Ishikawa (cell line): ENCODE results near the gene KCNK3.

ENCODE experiments used
- CEBPB ChIP-seq: IDR thresholded peaks from 2 replicates; pipeline ENCODE4 v1.6.1; 2012
- CREB1 ChIP-seq: IDR thresholded peaks from 2 replicates; pipeline ENCODE4 v1.6.1; 2012; ENCODE audit warnings: low read depth
- EGR1 ChIP-seq: IDR thresholded peaks from 2 replicates; pipeline ENCODE4 v1.6.1; 2012
- EP300 ChIP-seq: IDR thresholded peaks from 2 replicates; pipeline ENCODE4 v1.6.1; 2012; ENCODE audit warnings: borderline replicate concordance
- MAX ChIP-seq: IDR thresholded peaks from 2 replicates; pipeline ENCODE4 v1.6.1; 2012
- NFIC ChIP-seq: IDR thresholded peaks from 2 replicates; pipeline ENCODE4 v1.6.1; 2012
- RAD21 ChIP-seq: IDR thresholded peaks from 2 replicates; pipeline ENCODE4 v1.6.1; 2012; ENCODE audit warnings: low read depth
- REST ChIP-seq: IDR thresholded peaks from 2 replicates; pipeline ENCODE4 v1.6.1; 2012; ENCODE audit warnings: low read depth, mild to moderate bottlenecking
- TAF1 ChIP-seq: IDR thresholded peaks from 2 replicates; pipeline ENCODE4 v1.6.1; 2012; ENCODE audit warnings: low read depth, mild to moderate bottlenecking
- TCF12 ChIP-seq: IDR thresholded peaks from 2 replicates; pipeline ENCODE4 v1.6.1; 2012; ENCODE audit warnings: low read depth
- USF1 ChIP-seq: IDR thresholded peaks from 2 replicates; pipeline ENCODE4 v1.6.1; 2012
- YY1 ChIP-seq: IDR thresholded peaks from 2 replicates; pipeline ENCODE4 v1.6.1; 2012; ENCODE audit warnings: low read depth

GRCh38 chr2:26687328-26687727 is 5.2 kb upstream of the KCNK3 start:
- TF ChIP-seq EP300 (no peak), EGR1 (no peak), CREB1 (no peak), YY1 (no peak), MAX (no peak), CEBPB (no peak), NFIC (no peak), TCF12 (no peak), TAF1 (no peak), REST (no peak), USF1 (no peak), RAD21 (no peak)
